Tibial nerve (tissue), 4 donors: Measurements from ENCODE around the gene CIT. TPM values are rescaled to one million over a fixed set of nuclear protein-coding genes. Genes with fewer than 3 reads are reported as not detected.

Source experiments
- DNase-seq, 2 donors: peaks; one replicate each; pipeline ENCODE4 v3.0.0-alpha.2; 2019; ENCODE audit warnings: low spot score in 2 of 2
- H3K27ac ChIP-seq, 4 donors: fragments of 200-600 bp; sonication (generic) in 3 of 4; one replicate each; pipeline ENCODE4 v1.5.1; 2017 to 2019; ENCODE audit warnings: mild to moderate bottlenecking in 1 of 4
- H3K27me3 ChIP-seq, 2 donors: fragments of 200-600 bp; sonication (generic) in 1 of 2; one replicate each; pipeline versions ENCODE4 v1.5.1 to v1.6.0; 2017 to 2019
- H3K36me3 ChIP-seq, 3 donors: fragments of 200-600 bp; sonication (generic); one replicate each; pipeline ENCODE4 v1.5.1; 2018 to 2019
- H3K4me1 ChIP-seq, 4 donors: fragments of 200-600 bp; sonication (generic) in 3 of 4; one replicate each; pipeline ENCODE4 v1.5.1; 2017 to 2019
- H3K4me3 ChIP-seq, 4 donors: fragments of 200-600 bp; sonication (generic) in 3 of 4; one replicate each; pipeline ENCODE4 v1.5.1; 2017 to 2019; ENCODE audit warnings: mild to moderate bottlenecking in 1 of 4, moderate library complexity in 1 of 4
- H3K9me3 ChIP-seq, 4 donors: fragments of 200-600 bp; sonication (generic) in 3 of 4; one replicate each; pipeline ENCODE4 v1.5.1; 2017 to 2019
- EP300 ChIP-seq, 2 donors: sonication (generic); formaldehyde crosslinking; IDR thresholded peaks; one replicate each; pipeline ENCODE4 v1.6.1; 2017; ENCODE audit warnings: antibody characterized with exemption in 2 of 2, mild to moderate bottlenecking in 1 of 2
- POLR2A ChIP-seq, 2 donors: fragments of 450-650 bp; IDR thresholded peaks; one replicate each; pipeline ENCODE4 v1.6.1; 2017; ENCODE audit warnings: antibody characterized with exemption in 2 of 2, mild to moderate bottlenecking in 2 of 2, moderate library complexity in 2 of 2
- WGBS, 2 donors: methylation state at CpG; one replicate each; pipeline ENCODE4 v1.1.5; 2018; 5-methylcytosine and 5-hydroxymethylcytosine counted together
- total RNA-seq, 4 donors: library from RNA; depleted of rRNA; stranded (reverse); fragments of >200 nt; gene quantifications; one replicate each; pipeline ENCODE4 v1.1.0, GENCODE V29; 2016
- TF ChIP-seq, protein P1 (sequence below), 5 experiments: fragments of 200-600 bp in 3 of 5; fragments of 450-650 bp in 2 of 5; sonication (generic) in 3 of 5; IDR thresholded peaks; one replicate each; pipeline ENCODE4 v1.5.1; 2016 to 2019; ENCODE audit warnings: antibody characterized with exemption in 5 of 5, mild to moderate bottlenecking in 3 of 5, moderate library complexity in 2 of 5

The CIT gene
- total RNA-seq, 4 donors from 2014 or later, result 22.0 to 72.1 (median 40.8) TPM

DNA sequence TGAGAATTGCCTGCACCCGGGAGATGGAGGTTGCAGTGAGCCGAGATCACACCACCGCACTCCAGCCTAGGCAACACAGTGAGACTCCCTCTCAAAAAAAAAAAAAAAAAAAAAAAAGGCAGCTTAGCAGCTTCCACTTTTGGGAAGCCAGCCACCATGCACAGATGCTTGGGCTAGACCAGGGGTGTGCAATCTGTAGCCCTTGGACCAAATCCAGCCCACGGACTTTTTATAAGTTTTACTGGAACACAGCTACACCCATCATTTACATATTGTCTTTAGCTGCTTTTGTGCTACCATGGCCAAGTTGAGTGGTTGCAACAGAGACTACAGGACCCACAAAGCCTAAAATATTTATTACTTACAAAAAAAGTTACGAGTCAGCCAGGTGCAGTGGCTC, 6.7 kb downstream of the CIT start:
- H3K27me3 ChIP-seq, result no peaks in the 10 kb centered on the region
- no peak for DNase-seq
- no peak overlapping the region for H3K27ac ChIP-seq
- no peaks in the 10 kb centered on the region for H3K4me1 ChIP-seq
- 83 to 85% methylated on average over 5 of the region's 5 CpGs for WGBS, 2 donors
- H3K4me3 ChIP-seq, result no peak overlapping the region
- no peak for TF ChIP-seq POLR2A (IDR thresholded peaks at IDR 0.05)
- TF ChIP-seq EP300 (IDR thresholded peaks at IDR 0.05), result no peak
- TF ChIP-seq, protein P1, sequence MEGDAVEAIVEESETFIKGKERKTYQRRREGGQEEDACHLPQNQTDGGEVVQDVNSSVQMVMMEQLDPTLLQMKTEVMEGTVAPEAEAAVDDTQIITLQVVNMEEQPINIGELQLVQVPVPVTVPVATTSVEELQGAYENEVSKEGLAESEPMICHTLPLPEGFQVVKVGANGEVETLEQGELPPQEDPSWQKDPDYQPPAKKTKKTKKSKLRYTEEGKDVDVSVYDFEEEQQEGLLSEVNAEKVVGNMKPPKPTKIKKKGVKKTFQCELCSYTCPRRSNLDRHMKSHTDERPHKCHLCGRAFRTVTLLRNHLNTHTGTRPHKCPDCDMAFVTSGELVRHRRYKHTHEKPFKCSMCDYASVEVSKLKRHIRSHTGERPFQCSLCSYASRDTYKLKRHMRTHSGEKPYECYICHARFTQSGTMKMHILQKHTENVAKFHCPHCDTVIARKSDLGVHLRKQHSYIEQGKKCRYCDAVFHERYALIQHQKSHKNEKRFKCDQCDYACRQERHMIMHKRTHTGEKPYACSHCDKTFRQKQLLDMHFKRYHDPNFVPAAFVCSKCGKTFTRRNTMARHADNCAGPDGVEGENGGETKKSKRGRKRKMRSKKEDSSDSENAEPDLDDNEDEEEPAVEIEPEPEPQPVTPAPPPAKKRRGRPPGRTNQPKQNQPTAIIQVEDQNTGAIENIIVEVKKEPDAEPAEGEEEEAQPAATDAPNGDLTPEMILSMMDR (IDR thresholded peaks at IDR 0.05), result no peak
- H3K36me3 ChIP-seq, result no peaks in the 10 kb centered on the region
- H3K9me3 ChIP-seq, result no peaks in the 10 kb centered on the region

DNA sequence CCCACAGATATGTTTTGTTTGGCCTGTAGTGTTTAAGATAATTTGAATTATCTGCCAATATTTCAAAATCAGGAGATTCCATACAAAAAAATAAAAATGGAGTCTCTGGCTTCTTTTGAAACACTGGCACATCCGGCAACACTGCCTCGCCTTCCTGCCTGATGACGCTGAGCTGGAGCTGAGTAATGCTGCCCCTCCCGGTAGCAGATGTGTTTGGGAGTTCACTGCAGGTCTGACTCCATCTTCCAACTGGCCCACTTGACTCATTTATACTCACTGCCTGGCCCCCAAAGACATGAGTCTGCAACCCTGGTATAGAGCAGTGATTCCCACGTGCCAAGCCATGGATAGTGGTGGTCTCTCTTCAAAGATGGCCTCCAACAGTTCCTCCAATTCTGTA, 7.4 kb downstream of the CIT start:
- no peaks in the 10 kb centered on the region for H3K9me3 ChIP-seq
- H3K27ac ChIP-seq, result peak overlapping the region in 1 of 4 donors; percentile 57
- H3K4me3 ChIP-seq, result no peak overlapping the region
- TF ChIP-seq POLR2A (IDR thresholded peaks at IDR 0.05) (no peak), EP300 (IDR thresholded peaks at IDR 0.05) (no peak)
- TF ChIP-seq, protein P1 (IDR thresholded peaks at IDR 0.05), result no peak
- WGBS, 2 donors, result 49 to 61% methylated on average over 5 of the region's 5 CpGs
- H3K27me3 ChIP-seq, result no peaks in the 10 kb centered on the region
- DNase-seq, result no peak
- H3K36me3 ChIP-seq, result no peaks in the 10 kb centered on the region
- H3K4me1 ChIP-seq, result no peaks in the 10 kb centered on the region

DNA sequence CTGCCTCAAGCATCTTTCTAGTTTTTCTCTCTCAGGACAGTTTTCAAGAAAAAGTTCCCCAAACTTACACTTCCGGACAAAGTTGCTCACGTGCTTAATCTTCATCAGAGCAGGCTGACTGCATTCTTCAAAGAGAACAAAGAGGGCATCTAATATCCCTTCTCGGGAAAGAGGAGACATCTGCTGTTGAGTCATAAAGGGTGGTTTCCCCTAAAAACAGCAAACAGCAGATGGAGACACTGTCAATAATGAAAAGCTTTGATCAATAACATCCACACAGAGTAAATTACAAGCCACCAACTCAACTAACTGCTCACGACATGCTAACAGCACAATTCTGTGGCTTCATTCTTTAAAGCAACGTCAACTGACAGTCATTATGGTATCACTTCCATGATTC, 8.1 kb downstream of the CIT start:
- DNase-seq, result no peak
- peak overlapping the region in 1 of 4 donors; percentile 57 for H3K27ac ChIP-seq
- H3K36me3 ChIP-seq, result no peaks in the 10 kb centered on the region
- H3K27me3 ChIP-seq, result no peaks in the 10 kb centered on the region
- no peak overlapping the region for H3K4me3 ChIP-seq
- WGBS, 2 donors, result 41% methylated on average over 5 of the region's 5 CpGs
- H3K9me3 ChIP-seq, result no peaks in the 10 kb centered on the region
- no peaks in the 10 kb centered on the region for H3K4me1 ChIP-seq
- TF ChIP-seq POLR2A (IDR thresholded peaks at IDR 0.05) (no peak), EP300 (IDR thresholded peaks at IDR 0.05) (no peak)
- TF ChIP-seq, protein P1 (IDR thresholded peaks at IDR 0.05), result no peak

DNA sequence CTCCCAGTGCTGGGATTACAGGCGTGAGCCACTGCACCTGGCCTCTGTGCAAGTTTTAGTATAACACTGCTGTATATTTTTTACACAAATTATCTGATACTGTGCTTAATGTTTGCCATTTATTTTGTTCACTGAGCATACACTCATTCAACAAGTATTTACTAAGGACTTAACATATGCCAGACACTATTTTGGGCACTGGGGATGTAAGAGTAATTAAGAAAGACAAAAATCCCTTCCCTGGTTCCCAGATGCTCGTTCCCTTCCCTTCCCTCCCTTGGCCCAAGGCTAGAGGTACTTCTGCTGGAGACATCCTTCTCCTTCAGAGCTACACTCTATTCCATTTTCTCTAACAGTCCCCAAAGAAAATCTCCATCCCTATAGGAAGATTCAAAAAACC, 12.5 kb downstream of the CIT start:
- H3K36me3 ChIP-seq, result no peaks in the 10 kb centered on the region
- no peaks in the 10 kb centered on the region for H3K27me3 ChIP-seq
- TF ChIP-seq, protein P1 (IDR thresholded peaks at IDR 0.05), result no peak
- TF ChIP-seq EP300 (IDR thresholded peaks at IDR 0.05) (no peak), POLR2A (IDR thresholded peaks at IDR 0.05) (no peak)
- no peak for DNase-seq
- no peaks in the 10 kb centered on the region for H3K9me3 ChIP-seq
- 91 to 98% methylated on average over 2 of the region's 2 CpGs for WGBS, 2 donors
- no peaks in the 10 kb centered on the region for H3K4me1 ChIP-seq
- no peak overlapping the region for H3K27ac ChIP-seq
- H3K4me3 ChIP-seq, result no peak overlapping the region

DNA sequence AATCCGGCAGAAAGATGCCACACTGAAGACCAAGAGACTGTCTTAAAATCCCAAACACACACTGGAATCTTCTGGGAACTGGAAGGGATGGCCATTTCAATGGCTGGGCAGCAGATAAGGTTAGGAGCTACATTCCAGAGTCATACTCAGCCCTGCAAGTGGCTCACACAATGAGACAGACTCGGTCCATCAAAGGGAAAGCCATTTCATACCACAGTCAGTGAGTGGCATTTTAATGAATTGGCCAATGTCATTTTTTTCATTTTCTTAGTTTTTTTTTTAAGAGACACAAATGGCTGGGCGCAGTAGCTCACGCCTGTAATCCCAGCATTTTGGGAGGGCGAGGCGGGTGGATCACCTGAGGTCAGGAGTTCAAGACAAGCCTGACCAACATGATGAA, 17.9 kb downstream of the CIT start:
- no peak for DNase-seq
- Histone ChIP-seq H3K4me3 (no peak overlapping the region), H3K27ac (no peak overlapping the region), H3K9me3 (no peaks in the 10 kb centered on the region), H3K4me1 (no peaks in the 10 kb centered on the region), H3K27me3 (no peaks in the 10 kb centered on the region), H3K36me3 (no peaks in the 10 kb centered on the region)
- WGBS, 2 donors, result 84 to 87% methylated on average over 6 of the region's 6 CpGs
- no peak for TF ChIP-seq POLR2A (IDR thresholded peaks at IDR 0.05)
- TF ChIP-seq, protein P1 (IDR thresholded peaks at IDR 0.05), result no peak
- TF ChIP-seq EP300 (IDR thresholded peaks at IDR 0.05), result no peak
